H1 (cell line): ENCODE data around the gene PRR16. TPM values are rescaled to one million over a fixed set of nuclear protein-coding genes. Genes with fewer than 3 reads are reported as not detected.

Source experiments
- CTCF ChIA-PET: fragments of 300-600 bp; sonication (Branson Sonifier 250); formaldehyde crosslinking; loops from one replicate; lab custom pipeline; 2021; ENCODE audit not compliant: partially characterized antibody; lab: Charles Lee
- POLR2A ChIA-PET: fragments of 300-600 bp; sonication (Branson Sonifier 250); formaldehyde crosslinking; loops from one replicate; lab custom pipeline; 2021; ENCODE audit warnings: inconsistent platforms; ENCODE audit not compliant: partially characterized antibody; lab: Charles Lee
- DNase-seq, 2 experiments: peaks; one replicate each; pipeline versions ENCODE4 v3.0.0 to v3.0.0-alpha.2; 2010 to 2022; ENCODE audit warnings: low spot score in 2 of 2, low read depth in 1 of 2, mixed read lengths in 1 of 2
- FAIRE-seq: peaks from 2 replicates; lab custom pipeline; 2011; peaks lifted over from hg19 to GRCh38; lab: Jason Lieb, UNC
- H2AFZ ChIP-seq: 2 replicates; pipeline ENCODE4 v1.8.1; 2012; ENCODE audit warnings: low read length, inconsistent platforms
- H2AK5ac ChIP-seq: 2 replicates; pipeline ENCODE4 v1.6.1; 2013; ENCODE audit warnings: low read depth, low read length
- H2BK120ac ChIP-seq: replicated peaks from 2 replicates; pipeline ENCODE3; 2013; ENCODE audit warnings: low read depth, low read length, inconsistent platforms
- H2BK12ac ChIP-seq: 2 replicates; pipeline ENCODE4 v1.6.1; 2013; ENCODE audit warnings: low read depth, low read length
- H2BK15ac ChIP-seq: 2 replicates; pipeline ENCODE4 v1.6.1; 2013; ENCODE audit warnings: low read length
- H2BK20ac ChIP-seq: 2 replicates; pipeline ENCODE4 v1.6.1; 2013; ENCODE audit warnings: low read length
- H2BK5ac ChIP-seq: 2 replicates; pipeline ENCODE4 v1.6.1; 2013; ENCODE audit warnings: low read depth, low read length
- H3K14ac ChIP-seq: 2 replicates; pipeline ENCODE4 v1.6.1; 2013; ENCODE audit warnings: inconsistent platforms; ENCODE audit not compliant: insufficient read length
- H3K18ac ChIP-seq: 2 replicates; pipeline ENCODE4 v1.6.1; 2013; ENCODE audit warnings: low read length; ENCODE audit errors: extremely low read depth
- H3K23ac ChIP-seq: 2 replicates; pipeline ENCODE4 v1.6.1; 2013; ENCODE audit warnings: inconsistent platforms; ENCODE audit not compliant: insufficient read length
- H3K23me2 ChIP-seq: 2 replicates; pipeline ENCODE4 v1.6.1; 2013; ENCODE audit warnings: low read depth, low read length
- H3K27ac ChIP-seq: 2 replicates; pipeline ENCODE4 v1.6.1; 2011; ENCODE audit warnings: low read depth, low read length, inconsistent platforms
- H3K27me3 ChIP-seq, 4 experiments: replicated peaks in 1 of 4; 1 replicate in 1 of 4; 2 replicates in 3 of 4; pipeline versions ENCODE4 v1.6.1 to v1.8.1; 2011 to 2013; ENCODE audit warnings: low read length in 3 of 4, mild to moderate bottlenecking in 3 of 4, inconsistent platforms in 2 of 4, mixed read lengths in 2 of 4, moderate library complexity in 1 of 4; ENCODE audit not compliant: control insufficient read depth in 3 of 4, insufficient read depth in 3 of 4; ENCODE audit errors: extremely low read depth in 1 of 4
- H3K36me3 ChIP-seq, 4 experiments: 2 replicates each; pipeline versions ENCODE4 v1.6.1 to v1.8.1; 2011 to 2013; ENCODE audit warnings: mild to moderate bottlenecking in 4 of 4, low read length in 3 of 4, moderate library complexity in 2 of 4, control low read depth in 1 of 4, inconsistent platforms in 1 of 4; ENCODE audit not compliant: insufficient read depth in 4 of 4, control insufficient read depth in 2 of 4
- H3K4ac ChIP-seq: replicated peaks from 2 replicates; pipeline ENCODE3; 2013; ENCODE audit warnings: low read length, low read depth, mixed read lengths, inconsistent platforms; ENCODE audit not compliant: insufficient read length
- H3K4me1 ChIP-seq, 4 experiments: replicated peaks in 1 of 4; 1 replicate in 1 of 4; 2 replicates in 3 of 4; pipeline versions ENCODE4 v1.6.1 to v1.8.1; 2011 to 2013; ENCODE audit warnings: low read length in 3 of 4, inconsistent platforms in 2 of 4, mixed read lengths in 1 of 4; ENCODE audit not compliant: insufficient read depth in 4 of 4, control insufficient read depth in 3 of 4
- H3K4me2 ChIP-seq, 2 experiments: 2 replicates each; pipeline versions ENCODE4 v1.6.1 to v1.8.1; 2011 to 2013; ENCODE audit warnings: low read depth in 2 of 2, low read length in 2 of 2, control low read depth in 1 of 2, inconsistent platforms in 1 of 2, mild to moderate bottlenecking in 1 of 2; ENCODE audit not compliant: insufficient read depth in 1 of 2
- H3K4me3 ChIP-seq, 4 experiments: fragments of 200-600, 300-600 bp in 1 of 4; sonication (generic), shearing (Covaris generic), sonication (Bioruptor Twin) in 1 of 4; 2 replicates each; pipeline versions ENCODE4 v1.5.1 to v1.8.1; 2011 to 2016; ENCODE audit warnings: low read length in 4 of 4, low read depth in 3 of 4, control low read depth in 2 of 4, inconsistent platforms in 2 of 4, mild to moderate bottlenecking in 2 of 4, mixed read lengths in 1 of 4, moderate library complexity in 1 of 4; ENCODE audit not compliant: insufficient read depth in 2 of 4; ENCODE audit errors: extremely low read depth in 1 of 4
- H3K56ac ChIP-seq: replicated peaks from 2 replicates; pipeline ENCODE3; 2013; ENCODE audit warnings: low read depth, mild to moderate bottlenecking, mixed read lengths, low read length, inconsistent platforms; ENCODE audit not compliant: insufficient read length
- H3K79me1 ChIP-seq: 2 replicates; pipeline ENCODE4 v1.6.1; 2013; ENCODE audit warnings: low read depth, low read length, control low read depth
- H3K79me2 ChIP-seq, 2 experiments: 2 replicates each; pipeline versions ENCODE4 v1.6.1 to v1.8.1; 2012 to 2013; ENCODE audit warnings: low read length in 2 of 2, mild to moderate bottlenecking in 2 of 2, inconsistent platforms in 1 of 2; ENCODE audit not compliant: insufficient read depth in 2 of 2, control insufficient read depth in 1 of 2
- H3K9ac ChIP-seq, 4 experiments: replicated peaks in 1 of 4; 1 replicate in 1 of 4; 2 replicates in 3 of 4; pipeline versions ENCODE4 v1.6.1 to v1.8.1; 2011 to 2013; ENCODE audit warnings: low read depth in 3 of 4, low read length in 3 of 4, control low read depth in 2 of 4, mild to moderate bottlenecking in 2 of 4, moderate library complexity in 2 of 4, inconsistent platforms in 1 of 4; ENCODE audit errors: extremely low read depth in 1 of 4
- H3K9me3 ChIP-seq, 2 experiments: 2 replicates each; pipeline versions ENCODE4 v1.6.1 to v1.8.1; 2012 to 2013; ENCODE audit warnings: mild to moderate bottlenecking in 2 of 2, moderate library complexity in 2 of 2, control low read depth in 1 of 2, inconsistent platforms in 1 of 2, low read depth in 1 of 2, low read length in 1 of 2, mixed read lengths in 1 of 2; ENCODE audit not compliant: insufficient read depth in 2 of 2
- H4K20me1 ChIP-seq, 2 experiments: replicated peaks in 1 of 2; 2 replicates each; pipeline versions ENCODE3 to v1.8.1; 2011 to 2013; ENCODE audit warnings: inconsistent platforms in 2 of 2, low read length in 2 of 2, mild to moderate bottlenecking in 1 of 2; ENCODE audit not compliant: insufficient read depth in 2 of 2, control insufficient read depth in 1 of 2
- H4K5ac ChIP-seq: 2 replicates; pipeline ENCODE4 v1.6.1; 2013; ENCODE audit warnings: low read length, low read depth, mixed read lengths, inconsistent platforms; ENCODE audit not compliant: insufficient read length
- H4K8ac ChIP-seq: 2 replicates; pipeline ENCODE4 v1.8.0; 2013; ENCODE audit warnings: mild to moderate bottlenecking, moderate library complexity, low read length, inconsistent platforms; ENCODE audit not compliant: insufficient read depth; ENCODE audit errors: extremely low read depth
- H4K91ac ChIP-seq: replicated peaks from 2 replicates; pipeline ENCODE3; 2013; ENCODE audit warnings: low read length, mixed read lengths, inconsistent platforms; ENCODE audit not compliant: insufficient read length
- KDM5A ChIP-seq: fragments of 200-600 bp; IDR thresholded peaks from 2 replicates; pipeline ENCODE4 v1.7.1; 2012; ENCODE audit warnings: mild to moderate bottlenecking, low read length, inconsistent platforms, mixed read lengths
- POU5F1 ChIP-seq: IDR thresholded peaks from 2 replicates; pipeline ENCODE4 v1.6.1; 2011; ENCODE audit warnings: low read depth, mild to moderate bottlenecking, low read length, moderate library complexity
- WGBS, 2 experiments: shearing (Covaris generic) in 1 of 2; methylation state at CpG; one replicate each; pipeline versions ENCODE4 v1.1.6 to v1.1.7; 2013 to 2015; ENCODE audit warnings: low lambda C conversion rate in 2 of 2, mixed read lengths in 2 of 2, inconsistent platforms in 1 of 2, low coverage in 1 of 2, missing lambda C conversion rate in 1 of 2; ENCODE audit not compliant: insufficient replicate concordance in 2 of 2, insufficient coverage in 1 of 2, insufficient read length in 1 of 2; ENCODE audit errors: extremely low coverage in 1 of 2, missing lambda C conversion rate in 1 of 2; 5-methylcytosine and 5-hydroxymethylcytosine counted together
- polyA plus RNA-seq, 7 experiments: library from polyadenylated mRNA; depleted of rRNA in 3 of 7; stranded (reverse) in 5 of 7; unstranded in 2 of 7; fragments of >200 nt in 5 of 7; fragments of 200-250 nt in 2 of 7; gene quantifications; 1 replicate in 5 of 7; 2 replicates in 1 of 7; 4 replicates in 1 of 7; pipeline versions ENCODE4 v1.2.1 to v1.2.3, GENCODE V29; 2011 to 2013; ENCODE audit warnings: missing spikeins in 2 of 7, mixed read lengths in 2 of 7
- total RNA-seq: library from RNA; stranded (reverse); fragmentation: NEBNext Ultra II Directional; extraction: Animal tissue kit (Norgen Biotek cat#: 25700); gene quantifications from 2 replicates; pipeline ENCODE4 v1.2.1, GENCODE V29; 2021
- TF ChIP-seq, protein P1 (sequence below): IDR thresholded peaks from 2 replicates; pipeline ENCODE4 v1.6.1; 2011; ENCODE audit warnings: low read depth, mild to moderate bottlenecking, low read length; ENCODE audit not compliant: insufficient read depth

PRR16 gene
- total and polyA plus RNA-seq, 2 of the 8 experiments (the other 6 are each of a cell fraction or from before 2014, with no cell fraction given): 0.73 to 1.6 TPM

DNA sequence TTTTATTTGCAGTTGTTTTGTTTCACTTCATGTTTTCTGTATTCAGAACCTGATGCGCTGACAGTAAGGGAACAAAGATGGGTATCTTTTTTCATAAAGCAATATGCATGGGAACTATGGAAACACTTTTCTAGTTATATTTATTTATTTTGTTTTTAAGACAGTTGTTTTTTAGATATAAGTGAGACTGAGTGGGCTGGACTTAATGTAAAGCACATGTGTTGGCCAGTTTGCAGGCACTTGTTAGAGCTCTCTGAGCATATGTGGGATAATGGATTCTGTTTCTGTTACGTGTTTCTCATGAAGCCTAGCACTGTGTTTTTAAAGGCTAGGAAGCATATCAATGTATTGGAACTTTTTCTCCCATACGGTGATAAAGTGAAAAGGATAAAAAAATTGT, 164.1 kb downstream of the PRR16 start:
- H2BK5ac ChIP-seq: no peak overlapping the region
- H3K36me3 ChIP-seq: no peaks in the 10 kb centered on the region
- H3K4me3 ChIP-seq: no peak overlapping the region
- no peak overlapping the region for H2AK5ac ChIP-seq
- FAIRE-seq (no peak), DNase-seq (no peak)
- H3K9ac ChIP-seq: no peak overlapping the region
- H3K79me1 ChIP-seq: no peaks in the 10 kb centered on the region
- no peak overlapping the region for H3K27ac ChIP-seq
- H4K8ac ChIP-seq: no peak overlapping the region
- no peak overlapping the region for H2BK20ac ChIP-seq
- ChIA-PET POLR2A (no interaction called here), CTCF (no interaction called here)
- H2BK12ac ChIP-seq: no peak overlapping the region
- H3K23me2 ChIP-seq: no peaks in the 10 kb centered on the region
- no peaks in the 10 kb centered on the region for H3K79me2 ChIP-seq
- no peak overlapping the region for H4K5ac ChIP-seq
- no peak overlapping the region for H3K23ac ChIP-seq
- no peak overlapping the region for H4K91ac ChIP-seq
- H2BK120ac ChIP-seq: no peak overlapping the region
- no peaks in the 10 kb centered on the region for H3K4me1 ChIP-seq
- no peak overlapping the region for H3K14ac ChIP-seq
- H3K27me3 ChIP-seq: no peaks in the 10 kb centered on the region
- H3K4ac ChIP-seq: no peak overlapping the region
- no peak overlapping the region for H3K56ac ChIP-seq
- TF ChIP-seq KDM5A: no peak
- TF ChIP-seq, protein P1, sequence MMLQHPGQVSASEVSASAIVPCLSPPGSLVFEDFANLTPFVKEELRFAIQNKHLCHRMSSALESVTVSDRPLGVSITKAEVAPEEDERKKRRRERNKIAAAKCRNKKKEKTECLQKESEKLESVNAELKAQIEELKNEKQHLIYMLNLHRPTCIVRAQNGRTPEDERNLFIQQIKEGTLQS: no peak
- TF ChIP-seq POU5F1: no peak
- 92% methylated on average over 3 of the region's 3 CpGs; no CpG with 5 or more reads in 1 of the 2 experiments for WGBS, 2 experiments
- H3K9me3 ChIP-seq: no peaks in the 10 kb centered on the region
- H3K18ac ChIP-seq: no peak overlapping the region
- H2AFZ ChIP-seq: no peak overlapping the region
- no peaks in the 10 kb centered on the region for H4K20me1 ChIP-seq
- no peak overlapping the region for H3K4me2 ChIP-seq
- no peak overlapping the region for H2BK15ac ChIP-seq
